NOMO-1 treated with dmso at 0.1 percent for 144 hours (cell line): ENCODE measurements around the gene FKBP1A.
A peak's percentile ranks its signal among the peaks of the same experiment; 100 is the strongest.

Source experiments
- DNase-seq: peaks from one replicate; lab custom pipeline; 2025; ENCODE audit not compliant: unreplicated experiment; lab: John Stamatoyannopoulos, UW

Gene FKBP1A

GRCh38 chr20:1333462-1334369 is 59.1 kb downstream of the FKBP1A start:
- DNase-seq = no peak

- DNase-seq = no peak
Observed at GRCh38 chr20:1332749-1333300, 60.0 kb downstream of the FKBP1A start.

- DNase-seq = no peak
Observed at GRCh38 chr20:1331801-1332453, 60.9 kb downstream of the FKBP1A start.

- DNase-seq = no peak
Observed at GRCh38 chr20:1331101-1331500, 61.8 kb downstream of the FKBP1A start.

GRCh38 chr20:1330075-1330830 is 62.6 kb downstream of the FKBP1A start:
- DNase-seq = no peak

GRCh38 chr20:1328680-1329330 is 64.0 kb downstream of the FKBP1A start, which contains the start of gene SDCBP2:
Gene SDCBP2 (minus strand): TSS chr20:1329139. CDS start chr20:1320416, 8,723 bp downstream.
- no peak for DNase-seq

GRCh38 chr20:1327827-1328679 is 64.8 kb downstream of the FKBP1A start:
- DNase-seq = no peak

GRCh38 chr20:1327241-1327653 is 65.6 kb downstream of the FKBP1A start:
- DNase-seq = no peak

GRCh38 chr20:1326031-1326930 is 66.6 kb downstream of the FKBP1A start:
- DNase-seq = no peak

- peak; percentile 90 for DNase-seq
Observed at GRCh38 chr20:1325173-1326030, 67.5 kb downstream of the FKBP1A start.

- no peak for DNase-seq
Observed at GRCh38 chr20:1324598-1325172, 68.2 kb downstream of the FKBP1A start.

GRCh38 chr20:1323830-1324597 is 68.8 kb downstream of the FKBP1A start:
- DNase-seq = no peak

- no peak for DNase-seq
Observed at GRCh38 chr20:1323256-1323655, 69.6 kb downstream of the FKBP1A start.

- DNase-seq = no peak
Observed at GRCh38 chr20:1322511-1323245, 70.2 kb downstream of the FKBP1A start.

GRCh38 chr20:1321654-1321939 is 71.3 kb downstream of the FKBP1A start:
- no peak for DNase-seq
